Hematopoietic multipotent progenitor cell treated with erythropoietin and hydrocortisone succinate and interleukin-3 and kit ligand, for 4 days (in vitro differentiated cells): ENCODE results near the gene PTPRD.
"Not testable (repeated sequence)": the region's sequence is repeated elsewhere in the genome, so short reads cannot be mapped to it uniquely, and the experiment has no call there.

Experiments
- DNase-seq: peaks from one replicate; pipeline ENCODE4 v3.0.0-alpha.2; 2015

Gene PTPRD

DNA sequence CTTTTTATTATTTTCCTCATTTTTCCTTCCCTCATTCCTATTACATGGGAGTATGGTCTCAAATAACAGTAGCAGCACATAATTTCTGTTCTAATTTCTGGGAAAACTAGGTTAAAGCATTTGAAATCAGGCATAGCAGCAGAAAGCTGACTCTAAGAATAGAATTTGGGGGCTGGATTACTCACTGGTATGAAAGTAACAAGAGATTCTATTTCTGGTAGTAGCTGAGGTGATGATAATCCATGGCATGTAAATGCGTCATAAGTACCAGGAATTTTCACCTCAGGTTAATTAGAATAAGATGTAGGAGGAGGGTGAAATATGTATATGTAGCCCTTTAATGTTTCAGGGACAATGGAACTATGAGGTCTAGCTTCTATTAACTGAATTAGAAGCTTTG lies 662.0 kb downstream of the PTPRD start:
- no peak for DNase-seq

- DNase-seq = no peak
These were observed 662.8 kb downstream of the PTPRD start for GRCh38 chr9:9949978-9950377.

DNA sequence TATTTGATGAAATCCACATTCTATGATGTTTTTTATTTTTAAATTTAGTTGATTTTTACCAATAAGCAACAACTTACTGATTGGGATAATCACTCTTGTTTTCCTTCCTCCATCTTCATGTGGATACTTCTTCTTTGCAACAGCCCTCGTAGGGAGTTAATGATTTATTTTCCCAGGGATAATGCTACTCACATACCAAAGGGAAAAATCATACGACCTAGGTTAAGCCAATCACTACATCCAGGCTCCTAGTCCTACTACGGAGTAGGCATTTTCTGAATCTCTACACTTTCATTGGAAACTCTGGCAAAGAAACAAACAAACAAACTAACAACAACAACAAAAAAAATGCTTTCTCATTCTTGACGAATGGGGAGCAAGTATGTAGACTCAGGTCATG lies 663.4 kb downstream of the PTPRD start:
- no peak for DNase-seq

- no peak for DNase-seq
These were observed 666.8 kb downstream of the PTPRD start for GRCh38 chr9:9945966-9946365.

- DNase-seq = peak; percentile 83
These were observed 669.9 kb downstream of the PTPRD start for GRCh38 chr9:9942764-9943424.

DNA sequence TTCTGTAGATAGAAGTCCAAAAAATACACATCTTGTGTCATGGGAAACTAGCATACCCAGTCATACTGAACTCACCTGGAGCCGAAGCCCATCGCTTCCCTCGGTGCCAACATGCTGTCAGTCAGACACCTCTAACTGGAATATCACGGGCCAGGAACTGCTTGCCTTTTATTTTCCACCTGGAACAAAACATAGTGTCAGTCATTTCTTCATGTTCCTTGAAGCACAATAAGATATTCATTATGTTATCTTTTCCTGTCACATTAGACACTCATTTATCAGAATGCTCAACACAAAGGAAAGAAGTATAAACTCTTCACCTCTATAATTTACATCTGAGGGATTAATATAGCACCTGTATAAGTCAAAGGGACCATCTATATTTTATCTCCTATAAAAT lies 674.4 kb downstream of the PTPRD start:
- DNase-seq = no peak

DNA sequence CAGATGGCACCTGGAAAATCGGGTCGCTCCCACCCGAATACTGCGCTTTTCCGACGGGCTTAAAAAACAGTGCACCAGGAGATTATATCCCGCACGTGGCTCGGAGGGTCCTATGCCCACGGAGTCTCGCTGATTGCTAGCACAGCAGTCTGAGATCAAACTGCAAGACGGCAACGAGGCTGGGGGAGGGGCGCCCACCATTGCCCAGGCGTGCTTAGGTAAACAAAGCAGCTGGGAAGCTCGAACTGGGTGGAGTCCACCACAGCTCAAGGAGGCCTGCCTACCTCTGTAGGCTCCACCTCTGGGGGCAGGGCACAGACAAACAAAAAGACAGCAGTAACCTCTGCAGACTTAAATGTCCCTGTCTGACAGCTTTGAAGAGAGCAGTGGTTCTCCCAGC lies 681.3 kb downstream of the PTPRD start:
- DNase-seq = not testable (repeated sequence)

DNA sequence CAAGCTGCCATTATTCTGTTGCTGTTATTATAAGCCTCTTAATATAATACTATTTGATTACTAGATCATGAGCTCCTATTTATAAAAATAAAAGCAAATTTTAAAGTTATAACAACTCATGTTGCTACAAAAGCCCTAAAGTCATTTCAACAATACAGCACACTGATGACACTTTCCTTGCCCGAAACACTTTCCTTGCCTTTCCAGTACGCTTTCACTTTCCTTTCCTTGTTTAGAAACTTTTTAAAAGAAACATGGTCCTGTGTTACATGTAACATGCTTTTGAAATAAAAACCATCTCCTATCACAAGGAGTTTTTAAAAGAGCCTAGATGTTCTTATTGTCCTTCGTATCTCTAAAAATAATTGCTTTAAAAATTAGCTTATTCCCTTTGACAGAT lies 688.4 kb downstream of the PTPRD start:
- DNase-seq = peak; percentile 49

GRCh38 chr9:9921805-9922204 lies 691.0 kb downstream of the PTPRD start:
- no peak for DNase-seq

DNA sequence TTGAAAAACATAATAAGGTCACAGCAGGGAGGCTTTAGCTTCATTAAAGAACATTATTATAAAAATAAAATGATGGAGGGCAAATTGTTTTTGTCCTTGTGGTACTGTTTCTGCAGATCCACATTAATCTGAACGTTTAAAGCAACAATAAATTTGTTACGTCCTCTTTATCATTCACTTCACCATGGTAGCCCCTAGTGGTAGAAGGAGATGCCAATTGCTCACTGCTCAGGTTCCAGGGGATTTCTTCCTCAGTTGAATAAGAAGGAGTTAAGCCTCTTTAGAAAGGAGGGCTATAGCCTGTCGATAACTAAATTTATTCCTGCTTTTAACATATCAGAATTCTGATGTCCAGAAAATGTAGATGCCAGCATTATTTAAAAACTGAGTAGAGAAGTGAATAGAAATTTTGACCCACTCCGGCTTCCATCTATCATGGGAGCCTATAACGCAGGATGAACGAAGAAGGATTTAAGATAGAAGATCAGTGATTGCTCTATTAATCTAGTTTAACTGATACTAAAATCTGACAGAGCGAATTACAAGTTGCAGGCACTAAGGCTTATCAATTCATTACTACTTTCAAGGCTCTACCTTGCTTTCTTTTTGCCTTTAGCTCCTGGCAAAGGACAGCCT lies 692.3 kb downstream of the PTPRD start:
- DNase-seq = peak; percentile 54

- no peak for DNase-seq
These were observed 693.5 kb downstream of the PTPRD start for GRCh38 chr9:9919174-9919775.

DNA sequence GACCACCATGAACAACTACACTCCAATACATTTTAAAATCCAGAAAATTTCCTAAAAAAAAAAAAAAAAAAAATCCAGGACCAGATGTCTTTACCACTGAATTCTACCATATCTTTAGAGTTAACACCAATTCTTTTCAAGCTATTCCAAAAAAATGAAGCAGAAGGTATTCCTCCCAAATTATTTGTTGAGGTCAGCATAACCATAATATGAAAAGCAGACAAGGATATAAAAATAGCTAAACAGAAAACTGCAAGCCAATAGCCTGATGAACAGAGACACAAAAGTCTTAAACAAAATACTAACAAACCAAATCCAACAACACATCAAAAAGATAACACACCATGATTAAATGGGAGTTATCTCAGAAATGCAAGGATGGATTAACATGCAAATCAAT lies 695.4 kb downstream of the PTPRD start:
- DNase-seq = no peak

DNA sequence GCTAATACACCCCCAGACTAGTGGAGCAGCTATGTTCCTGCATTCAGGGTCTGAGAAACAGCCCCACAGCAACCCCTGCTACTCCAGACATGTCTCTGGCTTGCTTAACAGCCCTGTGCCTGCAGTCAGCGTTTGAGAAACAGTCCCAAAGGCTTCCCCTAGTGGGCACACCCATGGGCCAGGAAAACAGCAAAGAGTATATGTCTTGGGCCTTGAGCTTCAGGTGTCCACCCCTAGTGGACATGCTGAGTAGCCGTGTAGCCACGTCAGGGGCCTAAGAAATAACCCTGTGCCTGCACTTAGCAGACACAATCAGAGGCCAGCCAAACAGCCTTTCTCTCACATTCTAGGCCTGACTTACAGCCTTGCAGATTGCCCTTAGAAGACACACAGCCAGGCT lies 698.6 kb downstream of the PTPRD start:
- no peak for DNase-seq

DNA sequence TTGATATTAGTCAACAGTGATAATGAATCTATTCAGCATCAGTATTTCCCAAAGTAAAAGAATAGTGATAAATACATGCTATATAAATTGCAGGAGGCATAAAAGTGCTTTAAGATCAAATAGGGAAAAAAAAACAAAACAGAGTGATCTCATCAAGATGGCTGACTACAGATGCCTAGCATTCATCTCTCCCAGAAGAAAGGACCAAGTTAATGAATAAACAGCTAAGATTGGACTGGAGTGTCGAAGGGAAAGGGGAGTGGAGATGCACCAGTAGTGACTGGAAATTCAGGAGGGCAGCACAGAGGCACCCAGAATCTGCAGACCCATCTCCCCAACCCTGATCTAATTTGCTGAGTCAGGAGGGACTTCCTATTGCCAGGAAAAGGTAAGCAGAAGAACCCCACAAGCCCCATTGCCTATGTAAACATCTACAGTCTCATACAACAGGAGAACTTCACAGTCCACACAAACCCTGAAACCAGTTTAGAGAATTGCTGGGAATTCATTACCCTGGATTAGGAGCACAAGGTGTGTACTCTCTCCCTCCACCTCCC lies 699.4 kb downstream of the PTPRD start:
- no peak for DNase-seq

DNA sequence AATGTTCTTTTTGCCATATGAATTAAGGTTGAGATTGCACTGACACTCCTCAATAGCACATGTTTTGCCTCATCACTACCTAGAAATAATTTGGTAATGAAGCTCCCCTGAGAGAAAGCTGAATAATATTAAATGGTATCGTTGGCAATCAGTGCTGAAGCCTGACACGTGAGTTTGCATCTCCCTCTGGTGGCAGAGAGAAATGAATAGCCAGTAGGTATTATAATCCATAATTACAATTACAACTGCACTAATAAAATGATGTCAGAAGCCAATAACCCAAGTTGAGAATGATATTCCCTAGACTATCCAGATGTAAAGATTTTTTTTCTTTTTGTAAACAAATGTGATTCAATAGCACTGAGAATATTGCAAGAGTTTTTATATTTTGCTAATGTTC lies 700.3 kb downstream of the PTPRD start:
- DNase-seq = peak; percentile 69

GRCh38 chr9:9905736-9906135 lies 707.1 kb downstream of the PTPRD start:
- DNase-seq = peak; percentile 69

DNA sequence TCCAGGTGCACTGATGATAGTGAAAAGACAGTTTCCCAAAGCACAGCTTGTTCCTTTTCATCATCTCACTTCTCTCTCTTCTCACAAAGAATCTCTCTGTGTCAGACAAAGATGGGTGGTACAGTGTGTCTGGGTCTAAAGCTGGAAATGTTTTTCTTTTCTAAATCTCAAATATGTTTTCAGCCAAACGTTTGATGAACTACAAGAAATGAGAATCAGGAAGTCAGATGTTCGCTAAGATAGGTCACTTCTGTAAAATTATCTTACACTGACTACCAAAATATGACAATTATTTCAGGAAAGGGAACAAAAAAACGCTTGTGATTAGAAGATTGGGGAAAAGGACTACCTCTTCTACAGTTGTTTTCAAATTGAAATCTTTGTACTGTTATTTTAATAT lies 708.8 kb downstream of the PTPRD start:
- DNase-seq = peak; percentile 83

DNA sequence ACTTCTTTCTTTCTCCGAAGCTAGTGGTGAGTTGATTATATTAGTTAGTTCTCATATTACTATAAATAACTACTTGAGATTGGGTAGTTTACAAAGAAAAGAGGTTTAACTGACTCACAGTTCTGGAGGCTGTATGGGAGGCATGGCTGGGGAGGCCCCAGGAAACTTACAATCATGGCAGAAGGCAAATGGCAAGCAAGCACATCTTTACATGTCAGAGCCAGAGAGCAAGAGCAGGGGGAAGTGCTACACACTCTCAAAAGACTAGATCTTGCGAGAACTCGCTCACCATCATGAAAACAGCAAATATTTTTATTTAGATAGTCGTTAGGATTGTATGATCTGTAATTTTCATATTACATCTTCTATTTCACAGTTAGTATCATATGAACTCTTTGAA lies 711.2 kb downstream of the PTPRD start:
- DNase-seq = no peak

- no peak for DNase-seq
These were observed 719.0 kb downstream of the PTPRD start for GRCh38 chr9:9893837-9894236.

DNA sequence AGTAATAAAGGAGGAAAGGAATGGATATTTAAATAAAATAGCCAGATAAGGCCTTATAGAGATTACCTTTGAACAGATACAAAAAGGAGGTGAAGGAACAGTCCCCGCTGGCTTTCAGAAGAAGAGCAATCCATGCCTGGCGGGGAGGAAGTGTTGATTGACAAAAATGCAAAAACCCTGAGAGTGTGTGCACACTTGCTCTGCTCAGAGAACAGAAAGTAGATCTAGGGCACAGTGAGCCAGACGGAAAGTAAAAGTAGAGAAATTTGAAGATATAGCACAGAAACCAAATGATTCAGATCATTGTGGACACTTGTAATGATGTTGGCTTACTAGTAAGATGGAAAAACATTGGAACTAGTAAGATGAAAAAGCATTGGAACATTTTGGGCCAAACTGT lies 720.6 kb downstream of the PTPRD start:
- no peak for DNase-seq

GRCh38 chr9:9881692-9882091 lies 731.1 kb downstream of the PTPRD start:
- DNase-seq = no peak

- peak; percentile 43 for DNase-seq
These were observed 738.5 kb downstream of the PTPRD start for GRCh38 chr9:9874270-9874669.

GRCh38 chr9:9862235-9862810 lies 750.5 kb downstream of the PTPRD start:
- DNase-seq = no peak
